SK-N-SH (cell line): ENCODE data around the gene CPNE7. TPM values are rescaled to one million over a fixed set of nuclear protein-coding genes. Genes with fewer than 3 reads are reported as not detected.

ENCODE experiments used
- CTCF ChIA-PET: fragments of 300-600, 350-600 bp; formaldehyde crosslinking; extraction: SDS; loops from one replicate; lab custom pipeline; 2021; lab: Yijun Ruan, JAX
- POLR2A ChIA-PET: fragments of 350-600 bp; sonication (Branson Sonifier 250); formaldehyde crosslinking; extraction: SDS; loops from one replicate; lab custom pipeline; 2020; ENCODE audit warnings: antibody characterized with exemption, inconsistent platforms; lab: Yijun Ruan, JAX
- DNase-seq: peaks from one replicate; pipeline ENCODE4 v3.0.0; 2012
- H2AFZ ChIP-seq: fragments of 200-600 bp; sonication (generic); 2 replicates; pipeline ENCODE4 v1.8.1; 2016; ENCODE audit warnings: antibody characterized with exemption, mild to moderate bottlenecking, low read depth
- H3F3A ChIP-seq: fragments of 200-600 bp; sonication (generic); replicated peaks from 2 replicates; pipeline ENCODE3; 2016; ENCODE audit warnings: antibody characterized with exemption, mild to moderate bottlenecking; ENCODE audit not compliant: insufficient read depth
- H3K27ac ChIP-seq, 2 experiments: fragments of 200-500 bp in 1 of 2; fragments of 200-600 bp in 1 of 2; sonication (Bioruptor generic) in 1 of 2; sonication (generic), shearing (Covaris generic) in 1 of 2; 2 replicates each; pipeline versions ENCODE4 v1.5.1 to v1.6.1; 2014 to 2016; ENCODE audit warnings: low read depth in 2 of 2, inconsistent platforms in 1 of 2, low read length in 1 of 2, mild to moderate bottlenecking in 1 of 2, mixed read lengths in 1 of 2
- H3K27me3 ChIP-seq: fragments of 200-600 bp; sonication (generic), shearing (Covaris generic); 2 replicates; pipeline ENCODE4 v1.6.1; 2016; ENCODE audit warnings: mixed run types; ENCODE audit not compliant: insufficient read depth
- H3K36me3 ChIP-seq, 2 experiments: fragments of 200-500 bp in 1 of 2; fragments of 200-600 bp in 1 of 2; sonication (Bioruptor generic) in 1 of 2; sonication (generic) in 1 of 2; replicated peaks in 1 of 2; 2 replicates each; pipeline versions ENCODE3 to v1.5.1; 2014 to 2016; ENCODE audit warnings: low read length in 1 of 2, mild to moderate bottlenecking in 1 of 2; ENCODE audit not compliant: insufficient read depth in 2 of 2, control insufficient read depth in 1 of 2
- H3K4me1 ChIP-seq, 2 experiments: fragments of 200-500 bp in 1 of 2; fragments of 200-600 bp in 1 of 2; sonication (Bioruptor generic) in 1 of 2; sonication (generic), shearing (Covaris generic) in 1 of 2; 2 replicates each; pipeline versions ENCODE4 v1.5.1 to v1.6.1; 2014 to 2016; ENCODE audit warnings: low read depth in 1 of 2, low read length in 1 of 2, mixed run types in 1 of 2; ENCODE audit not compliant: insufficient read depth in 2 of 2, control insufficient read depth in 1 of 2
- H3K4me2 ChIP-seq: fragments of 200-600 bp; sonication (generic), shearing (Covaris generic); 2 replicates; pipeline ENCODE4 v1.6.1; 2017; ENCODE audit warnings: mixed run types
- H3K4me3 ChIP-seq, 2 experiments: fragments of 200-500 bp in 1 of 2; fragments of 200-600 bp in 1 of 2; sonication (Bioruptor generic) in 1 of 2; sonication (generic), shearing (Covaris generic) in 1 of 2; 2 replicates each; pipeline versions ENCODE4 v1.5.1 to v1.8.1; 2014 to 2016; ENCODE audit warnings: low read depth in 2 of 2, inconsistent platforms in 1 of 2, low read length in 1 of 2, mild to moderate bottlenecking in 1 of 2, mixed read lengths in 1 of 2, moderate library complexity in 1 of 2
- H3K79me2 ChIP-seq: fragments of 200-600 bp; sonication (generic); 2 replicates; pipeline ENCODE4 v1.8.1; 2017; ENCODE audit warnings: mild to moderate bottlenecking; ENCODE audit not compliant: insufficient read depth
- H3K9ac ChIP-seq: fragments of 200-600 bp; sonication (generic); 2 replicates; pipeline ENCODE4 v1.6.1; 2017; ENCODE audit warnings: mixed run types
- H3K9me2 ChIP-seq: fragments of 200-600 bp; sonication (generic); 2 replicates; pipeline ENCODE4 v1.6.1; 2017; ENCODE audit warnings: mixed run types
- H3K9me3 ChIP-seq: fragments of 200-600 bp; sonication (generic); 2 replicates; pipeline ENCODE4 v1.6.1; 2017; ENCODE audit warnings: mixed run types, mild to moderate bottlenecking, moderate library complexity
- H4K20me1 ChIP-seq: fragments of 200-600 bp; sonication (generic); 2 replicates; pipeline ENCODE4 v1.6.1; 2017; ENCODE audit warnings: mild to moderate bottlenecking, mixed run types; ENCODE audit not compliant: insufficient read depth
- CHD2 ChIP-seq: fragments of 150-350 bp; IDR thresholded peaks from 2 replicates; pipeline ENCODE4 v1.6.1; 2018; ENCODE audit warnings: low read length; ENCODE audit not compliant: partially characterized antibody
- EZH2phosphoT487 ChIP-seq: fragments of 200-600 bp; sonication (generic); IDR thresholded peaks from 2 replicates; pipeline ENCODE4 v1.6.1; 2017; ENCODE audit warnings: low read depth, mixed run types, mild to moderate bottlenecking, antibody characterized with exemption, moderate library complexity, borderline replicate concordance
- FOSL2 ChIP-seq: IDR thresholded peaks from 2 replicates; pipeline ENCODE4 v1.4.0; 2012; ENCODE audit warnings: low read depth, mild to moderate bottlenecking, moderate library complexity, borderline replicate concordance
- FOXM1 ChIP-seq: IDR thresholded peaks from 2 replicates; pipeline ENCODE4 v1.4.0; 2012; ENCODE audit warnings: low read depth, mild to moderate bottlenecking
- GABPA ChIP-seq: IDR thresholded peaks from 2 replicates; pipeline ENCODE4 v1.4.0; 2012; ENCODE audit warnings: low read depth, mild to moderate bottlenecking
- GATA2 ChIP-seq: sonication (generic); formaldehyde crosslinking; IDR thresholded peaks from 2 replicates; pipeline ENCODE4 v1.5.0; 2020; ENCODE audit warnings: mild to moderate bottlenecking, missing genetic modification reagents
- IRF3 ChIP-seq: fragments of 150-350 bp; IDR thresholded peaks from 2 replicates; pipeline ENCODE4 v1.6.1; 2016; ENCODE audit warnings: mild to moderate bottlenecking, low read depth, low read length
- JUND ChIP-seq: IDR thresholded peaks from 2 replicates; pipeline ENCODE4 v1.4.0; 2012
- MAX ChIP-seq: IDR thresholded peaks from 2 replicates; pipeline ENCODE4 v1.4.0; 2012; ENCODE audit warnings: low read depth
- MEF2A ChIP-seq: IDR thresholded peaks from 2 replicates; pipeline ENCODE4 v1.4.0; 2012; ENCODE audit warnings: low read depth, borderline replicate concordance
- NFIC ChIP-seq: IDR thresholded peaks from 2 replicates; pipeline ENCODE4 v1.4.0; 2012; ENCODE audit warnings: borderline replicate concordance
- POLR2AphosphoS5 ChIP-seq: IDR thresholded peaks from 2 replicates; pipeline ENCODE4 v1.6.1; 2012; ENCODE audit warnings: low read depth, low read length
- RCOR1 ChIP-seq: fragments of 150-350 bp; IDR thresholded peaks from 2 replicates; pipeline ENCODE4 v1.6.1; 2017; ENCODE audit warnings: antibody characterized with exemption, low read length
- REST ChIP-seq: IDR thresholded peaks from 2 replicates; pipeline ENCODE4 v1.6.1; 2012; ENCODE audit warnings: mild to moderate bottlenecking, low read depth, low read length, moderate library complexity
- SMC3 ChIP-seq: IDR thresholded peaks from 2 replicates; pipeline ENCODE4 v1.6.1; 2012; ENCODE audit warnings: low read depth, low read length, improper control_type of control experiment
- TCF12 ChIP-seq: IDR thresholded peaks from 2 replicates; pipeline ENCODE4 v1.4.0; 2012
- TEAD4 ChIP-seq: IDR thresholded peaks from 2 replicates; pipeline ENCODE4 v1.4.0; 2012; ENCODE audit warnings: mild to moderate bottlenecking, borderline replicate concordance; ENCODE audit not compliant: insufficient read depth
- WGBS: methylation state at CpG from one replicate; pipeline ENCODE4 v1.1.6; 2017; ENCODE audit warnings: low lambda C conversion rate; 5-methylcytosine and 5-hydroxymethylcytosine counted together
- polyA plus RNA-seq, 3 experiments: library from polyadenylated mRNA; depleted of rRNA; stranded (reverse); fragments of >200 nt; gene quantifications; 2 replicates each; pipeline ENCODE4 v1.2.3, GENCODE V29; 2012
- TF ChIP-seq, protein P1 (sequence below): fragments of 150-350 bp; IDR thresholded peaks from 2 replicates; pipeline ENCODE4 v1.6.1; 2017; ENCODE audit warnings: antibody characterized with exemption, low read length, low read depth, borderline replicate concordance
- TF ChIP-seq, protein P2 (sequence below): fragments of 200-600 bp; sonication (generic); IDR thresholded peaks from 2 replicates; pipeline ENCODE4 v1.6.1; 2017; ENCODE audit warnings: antibody characterized with exemption, mild to moderate bottlenecking, moderate library complexity

The CPNE7 gene
- polyA plus RNA-seq, 1 of the 3 experiments (the other 2 are of a cell fraction) = 3.9 TPM

DNA sequence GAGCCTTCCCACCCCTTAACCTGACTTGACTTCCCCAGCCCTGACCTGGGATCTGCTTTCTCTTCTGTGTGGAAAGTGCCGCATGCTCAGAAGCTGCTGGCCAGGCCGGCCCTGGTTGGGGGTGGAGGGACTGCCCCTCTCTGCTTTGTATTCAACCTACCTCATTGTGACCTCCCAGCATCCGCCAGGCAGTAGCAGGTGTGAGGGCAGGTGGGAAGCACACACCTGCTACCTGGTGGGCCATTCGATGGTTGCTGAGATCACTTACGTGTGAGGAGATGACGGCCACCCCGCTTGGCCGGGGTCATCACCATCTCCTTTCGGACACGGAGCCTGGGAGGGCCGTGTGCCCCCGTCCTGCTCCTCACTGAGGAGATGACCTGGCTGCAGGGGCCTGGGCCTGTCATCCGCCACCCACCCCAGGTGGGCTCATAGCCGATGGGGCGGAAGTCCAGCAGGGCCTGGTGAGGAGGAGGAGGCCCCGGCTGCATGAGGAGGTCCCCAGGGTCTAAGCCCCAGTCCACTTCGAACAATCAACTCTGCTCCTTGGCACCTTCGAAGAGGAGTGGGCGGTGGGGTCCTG, 7.1 kb downstream of the CPNE7 start:
- TF ChIP-seq, protein P1, sequence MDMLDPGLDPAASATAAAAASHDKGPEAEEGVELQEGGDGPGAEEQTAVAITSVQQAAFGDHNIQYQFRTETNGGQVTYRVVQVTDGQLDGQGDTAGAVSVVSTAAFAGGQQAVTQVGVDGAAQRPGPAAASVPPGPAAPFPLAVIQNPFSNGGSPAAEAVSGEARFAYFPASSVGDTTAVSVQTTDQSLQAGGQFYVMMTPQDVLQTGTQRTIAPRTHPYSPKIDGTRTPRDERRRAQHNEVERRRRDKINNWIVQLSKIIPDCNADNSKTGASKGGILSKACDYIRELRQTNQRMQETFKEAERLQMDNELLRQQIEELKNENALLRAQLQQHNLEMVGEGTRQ = no peak
- no peak for TF ChIP-seq IRF3
- no peak for TF ChIP-seq REST
- no peak for TF ChIP-seq CHD2
- no peak for TF ChIP-seq GATA2 (CRISPR knock-in tag)
- no peak for TF ChIP-seq MEF2A
- TF ChIP-seq FOSL2 = no peak
- no peak for TF ChIP-seq TCF12
- no peak for TF ChIP-seq JUND
- no peak for TF ChIP-seq NFIC
- TF ChIP-seq SMC3 = no peak
- no peak for TF ChIP-seq TEAD4
- no peak for TF ChIP-seq FOXM1
- TF ChIP-seq EZH2phosphoT487 = no peak
- no peak for TF ChIP-seq POLR2AphosphoS5
- no peak for TF ChIP-seq MAX
- TF ChIP-seq RCOR1 = no peak
- TF ChIP-seq, protein P2, sequence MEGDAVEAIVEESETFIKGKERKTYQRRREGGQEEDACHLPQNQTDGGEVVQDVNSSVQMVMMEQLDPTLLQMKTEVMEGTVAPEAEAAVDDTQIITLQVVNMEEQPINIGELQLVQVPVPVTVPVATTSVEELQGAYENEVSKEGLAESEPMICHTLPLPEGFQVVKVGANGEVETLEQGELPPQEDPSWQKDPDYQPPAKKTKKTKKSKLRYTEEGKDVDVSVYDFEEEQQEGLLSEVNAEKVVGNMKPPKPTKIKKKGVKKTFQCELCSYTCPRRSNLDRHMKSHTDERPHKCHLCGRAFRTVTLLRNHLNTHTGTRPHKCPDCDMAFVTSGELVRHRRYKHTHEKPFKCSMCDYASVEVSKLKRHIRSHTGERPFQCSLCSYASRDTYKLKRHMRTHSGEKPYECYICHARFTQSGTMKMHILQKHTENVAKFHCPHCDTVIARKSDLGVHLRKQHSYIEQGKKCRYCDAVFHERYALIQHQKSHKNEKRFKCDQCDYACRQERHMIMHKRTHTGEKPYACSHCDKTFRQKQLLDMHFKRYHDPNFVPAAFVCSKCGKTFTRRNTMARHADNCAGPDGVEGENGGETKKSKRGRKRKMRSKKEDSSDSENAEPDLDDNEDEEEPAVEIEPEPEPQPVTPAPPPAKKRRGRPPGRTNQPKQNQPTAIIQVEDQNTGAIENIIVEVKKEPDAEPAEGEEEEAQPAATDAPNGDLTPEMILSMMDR = no peak
- TF ChIP-seq GABPA = no peak
- Histone ChIP-seq H3K9me3 (no peaks in the 10 kb centered on the region), H3K27me3 (no peaks in the 10 kb centered on the region), H2AFZ (peak overlapping the region; percentile 56; the same call in 1 of the 2 replicates), H3K9me2 (no peaks in the 10 kb centered on the region), H3K4me1 (peaks cover 5 to 12% of the 10 kb centered on the region in 2 experiments; a peak in 3 of 4 replicates), H3K27ac (peak overlapping the region in 1 of 2 experiments; percentile 69; a peak in 1 of 4 replicates), H3K36me3 (no peaks in the 10 kb centered on the region), H3K4me3 (no peak overlapping the region), H3K9ac (0 out of 2 replicates have a peak overlapping the region, but pooled peaks have one; percentile 40), H3K4me2 (0 out of 2 replicates have a peak overlapping the region, but pooled peaks have one; percentile 64), H4K20me1 (no peaks in the 10 kb centered on the region), H3F3A (peaks cover 16% of the 10 kb centered on the region), H3K79me2 (no peaks in the 10 kb centered on the region)
- ChIA-PET CTCF (interaction anchor here (1.0 to 1.6 kb wide), 2 partner anchors 17 to 59 kb away, joined by 3 to 5 read pairs; no protein-coding TSS in a partner anchor), POLR2A (no interaction called here)
- 85% methylated on average over 4 of the region's 19 CpGs for WGBS
- DNase-seq = no peak
